Bronchial epithelial cell (primary cell): ENCODE data around the gene GPR173. TPM values are rescaled to one million over a fixed set of nuclear protein-coding genes. Genes with fewer than 3 reads are reported as not detected.
A peak's percentile ranks its signal among the peaks of the same experiment; 100 is the strongest.

Experiments
- DNase-seq: peaks from one replicate; pipeline ENCODE4 v3.0.0-alpha.2; 2010; ENCODE audit warnings: low read depth
- FAIRE-seq: peaks from 2 replicates; lab custom pipeline; 2011; peaks lifted over from hg19 to GRCh38; lab: Jason Lieb, UNC
- H3K27me3 ChIP-seq: 2 replicates; pipeline ENCODE4 v1.5.1; 2011; ENCODE audit warnings: low read length; ENCODE audit not compliant: control insufficient read depth, insufficient read depth
- H3K36me3 ChIP-seq: 2 replicates; pipeline ENCODE4 v1.5.1; 2011; ENCODE audit warnings: low read length; ENCODE audit not compliant: control insufficient read depth, insufficient read depth
- H3K4me3 ChIP-seq: 2 replicates; pipeline ENCODE4 v1.5.1; 2011; ENCODE audit warnings: mild to moderate bottlenecking, low read depth, low read length, control low read depth
- total RNA-seq: library from RNA; depleted of rRNA; stranded (reverse); fragments of >200 nt; gene quantifications from 2 replicates; pipeline ENCODE4 v1.2.1, GENCODE V29; 2014
- TF ChIP-seq, protein P1 (sequence below): IDR thresholded peaks from 2 replicates; pipeline ENCODE4 v1.5.1; 2011; ENCODE audit warnings: mild to moderate bottlenecking, moderate library complexity, low read length, control low read depth, inconsistent platforms; ENCODE audit not compliant: insufficient read depth, severe bottlenecking

Gene GPR173
- total RNA-seq, 1 donor from 2014 or later, result not detected

DNA sequence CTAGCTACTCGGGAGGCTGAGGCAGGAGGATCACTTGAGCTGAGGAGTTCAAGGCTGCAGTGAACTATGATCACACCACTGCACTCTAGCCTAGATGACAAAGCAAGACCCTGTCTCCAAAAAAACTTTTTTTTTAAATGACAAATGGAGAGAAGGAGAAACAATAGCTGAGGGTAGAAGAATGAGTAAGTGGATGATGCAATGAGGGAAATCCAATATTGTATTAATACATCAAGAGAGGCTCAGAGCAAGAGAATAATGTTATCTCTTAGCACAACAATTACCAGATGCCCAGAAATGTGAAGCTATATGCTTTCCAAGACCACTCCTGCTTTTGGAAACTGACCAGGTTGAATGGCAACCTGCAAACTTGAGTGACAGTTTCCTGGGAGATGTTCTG is 19.9 kb upstream of the GPR173 start:
- DNase-seq, result peak; percentile 4
- no peak for FAIRE-seq
- TF ChIP-seq, protein P1, sequence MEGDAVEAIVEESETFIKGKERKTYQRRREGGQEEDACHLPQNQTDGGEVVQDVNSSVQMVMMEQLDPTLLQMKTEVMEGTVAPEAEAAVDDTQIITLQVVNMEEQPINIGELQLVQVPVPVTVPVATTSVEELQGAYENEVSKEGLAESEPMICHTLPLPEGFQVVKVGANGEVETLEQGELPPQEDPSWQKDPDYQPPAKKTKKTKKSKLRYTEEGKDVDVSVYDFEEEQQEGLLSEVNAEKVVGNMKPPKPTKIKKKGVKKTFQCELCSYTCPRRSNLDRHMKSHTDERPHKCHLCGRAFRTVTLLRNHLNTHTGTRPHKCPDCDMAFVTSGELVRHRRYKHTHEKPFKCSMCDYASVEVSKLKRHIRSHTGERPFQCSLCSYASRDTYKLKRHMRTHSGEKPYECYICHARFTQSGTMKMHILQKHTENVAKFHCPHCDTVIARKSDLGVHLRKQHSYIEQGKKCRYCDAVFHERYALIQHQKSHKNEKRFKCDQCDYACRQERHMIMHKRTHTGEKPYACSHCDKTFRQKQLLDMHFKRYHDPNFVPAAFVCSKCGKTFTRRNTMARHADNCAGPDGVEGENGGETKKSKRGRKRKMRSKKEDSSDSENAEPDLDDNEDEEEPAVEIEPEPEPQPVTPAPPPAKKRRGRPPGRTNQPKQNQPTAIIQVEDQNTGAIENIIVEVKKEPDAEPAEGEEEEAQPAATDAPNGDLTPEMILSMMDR, result no peak
- no peaks in the 10 kb centered on the region for H3K27me3 ChIP-seq
- no peaks in the 10 kb centered on the region for H3K36me3 ChIP-seq
- no peak overlapping the region for H3K4me3 ChIP-seq

DNA sequence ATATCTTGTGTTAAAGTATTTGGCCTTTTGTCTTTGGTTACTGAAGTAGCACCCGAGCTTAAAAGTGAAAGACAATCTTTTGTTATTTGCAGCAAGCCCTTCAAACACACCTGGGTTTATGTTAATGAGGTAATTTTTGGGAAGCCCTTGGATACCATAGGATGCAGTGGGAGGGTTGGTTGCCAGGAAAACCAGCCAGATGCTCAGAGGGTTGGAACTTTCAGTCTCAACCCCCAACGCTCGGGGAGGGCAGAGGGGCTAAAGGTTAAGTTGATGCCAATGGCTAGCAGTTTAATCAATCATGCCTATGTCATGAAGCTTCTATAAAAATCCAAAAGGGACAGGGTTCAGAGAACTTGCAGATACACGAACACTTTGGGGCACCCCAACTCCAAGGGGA is 17.2 kb upstream of the GPR173 start:
- TF ChIP-seq, protein P1, result no peak
- Histone ChIP-seq H3K27me3 (no peaks in the 10 kb centered on the region), H3K36me3 (no peaks in the 10 kb centered on the region), H3K4me3 (no peak overlapping the region)
- DNase-seq (no peak), FAIRE-seq (no peak)

DNA sequence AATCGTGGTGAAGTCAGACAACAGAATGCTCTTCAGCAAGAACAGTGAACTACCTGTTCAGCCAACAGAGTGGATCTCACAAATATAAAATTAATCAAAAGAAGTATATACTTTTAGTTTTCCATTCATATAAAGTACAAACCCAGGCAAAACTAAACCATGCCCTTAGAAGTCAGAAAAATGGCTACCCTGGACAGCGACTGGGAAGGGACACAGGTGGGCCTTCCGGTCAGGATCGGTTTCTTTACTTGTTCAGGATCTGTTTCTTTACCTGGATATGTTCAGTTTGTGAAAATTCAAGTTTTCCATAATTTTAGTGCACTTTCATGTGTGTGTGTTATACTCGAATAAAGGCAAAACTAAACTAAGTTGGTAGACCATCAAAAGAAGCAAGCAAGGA is 12.4 kb upstream of the GPR173 start:
- H3K36me3 ChIP-seq, result no peaks in the 10 kb centered on the region
- H3K4me3 ChIP-seq, result no peak overlapping the region
- TF ChIP-seq, protein P1, result no peak
- DNase-seq (no peak), FAIRE-seq (no peak)
- no peaks in the 10 kb centered on the region for H3K27me3 ChIP-seq

DNA sequence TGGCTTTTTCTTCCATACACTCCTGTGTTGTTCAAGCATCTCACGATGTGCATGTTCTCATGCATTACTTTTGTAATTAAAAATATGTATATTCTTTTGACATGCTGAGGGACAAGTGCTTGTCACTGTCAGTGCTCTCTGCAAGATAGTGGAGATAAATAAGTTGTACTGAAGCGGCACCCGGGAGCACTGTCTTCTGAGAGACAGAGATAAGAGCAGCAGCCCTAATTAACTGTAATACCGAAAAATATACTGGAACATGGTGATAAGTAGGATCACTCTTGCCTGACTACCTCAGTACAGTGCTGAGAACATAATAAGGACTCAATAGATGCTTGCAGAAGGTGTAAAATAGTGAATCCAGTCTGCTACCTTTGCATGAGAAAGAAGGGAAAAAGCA is 9.4 kb upstream of the GPR173 start:
- no peak overlapping the region for H3K4me3 ChIP-seq
- TF ChIP-seq, protein P1, result no peak
- DNase-seq, result no peak
- no peak for FAIRE-seq
- H3K27me3 ChIP-seq, result no peaks in the 10 kb centered on the region
- H3K36me3 ChIP-seq, result no peaks in the 10 kb centered on the region

DNA sequence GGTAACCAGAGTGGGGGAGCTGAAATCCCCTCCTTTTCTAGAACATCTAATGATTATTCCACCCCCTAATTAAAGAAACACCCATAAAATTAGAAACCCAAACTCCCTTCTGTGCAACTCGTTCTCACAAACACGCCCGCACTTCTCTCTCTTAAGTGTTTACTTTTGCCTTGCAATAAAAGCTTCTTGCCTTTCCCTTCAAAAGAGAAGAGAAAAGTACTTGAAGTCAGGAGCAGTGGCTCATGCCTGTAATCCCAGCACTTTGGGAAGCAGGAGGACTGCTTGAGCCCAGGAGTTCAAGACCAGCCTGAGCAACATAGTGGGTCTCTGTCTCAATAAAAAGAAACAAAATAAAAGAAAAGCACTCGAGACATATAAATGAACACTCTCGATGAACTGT is 3.6 kb upstream of the GPR173 start:
- TF ChIP-seq, protein P1, result no peak
- Histone ChIP-seq H3K4me3 (no peak overlapping the region), H3K36me3 (no peaks in the 10 kb centered on the region), H3K27me3 (no peaks in the 10 kb centered on the region)
- FAIRE-seq (no peak), DNase-seq (no peak)

DNA sequence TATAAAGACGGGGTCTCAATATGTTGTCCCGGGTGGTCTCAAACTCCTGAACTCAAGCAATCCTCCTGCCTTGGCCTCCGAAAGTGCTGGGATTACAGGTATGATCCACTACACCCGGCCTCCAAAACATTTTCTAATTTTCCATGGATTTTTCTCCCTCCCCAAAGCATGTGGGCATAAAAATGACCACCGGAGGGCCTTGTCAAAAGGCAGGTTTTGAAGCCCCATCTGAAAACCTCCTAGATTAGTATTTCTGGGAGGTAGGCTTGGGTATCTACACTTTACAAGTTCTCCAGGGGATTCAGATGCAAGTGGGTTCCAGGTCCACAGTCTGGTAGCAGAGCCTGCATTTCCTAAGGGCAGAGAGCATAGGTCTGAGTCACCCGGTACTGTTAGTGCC is 1.4 kb upstream of the GPR173 start:
- H3K36me3 ChIP-seq, result no peaks in the 10 kb centered on the region
- TF ChIP-seq, protein P1, result no peak
- FAIRE-seq (no peak), DNase-seq (no peak)
- no peaks in the 10 kb centered on the region for H3K27me3 ChIP-seq
- H3K4me3 ChIP-seq, result no peak overlapping the region
